ENCODE data around the gene DCAF8.

DNA sequence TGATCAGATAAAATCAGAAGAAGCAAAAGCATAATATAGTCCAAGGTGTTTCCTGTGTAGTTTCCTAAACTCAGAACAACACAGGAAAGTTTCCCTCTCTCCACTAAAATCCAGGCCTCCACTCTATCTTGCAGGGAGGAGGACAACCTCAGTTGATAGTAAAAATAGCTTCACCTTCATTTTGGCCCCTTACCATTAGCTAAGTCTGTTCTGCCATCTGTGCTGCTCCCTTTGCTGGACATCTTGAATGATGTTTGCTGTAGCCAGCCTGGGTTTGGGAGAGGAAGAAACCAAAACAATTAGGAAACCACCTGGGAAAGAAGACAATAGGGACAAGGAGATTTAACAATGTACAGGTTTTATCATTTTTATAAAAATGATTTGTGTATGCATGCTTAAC is 18.6 kb downstream of the DCAF8 start:
- TF ChIP-seq, protein P1, sequence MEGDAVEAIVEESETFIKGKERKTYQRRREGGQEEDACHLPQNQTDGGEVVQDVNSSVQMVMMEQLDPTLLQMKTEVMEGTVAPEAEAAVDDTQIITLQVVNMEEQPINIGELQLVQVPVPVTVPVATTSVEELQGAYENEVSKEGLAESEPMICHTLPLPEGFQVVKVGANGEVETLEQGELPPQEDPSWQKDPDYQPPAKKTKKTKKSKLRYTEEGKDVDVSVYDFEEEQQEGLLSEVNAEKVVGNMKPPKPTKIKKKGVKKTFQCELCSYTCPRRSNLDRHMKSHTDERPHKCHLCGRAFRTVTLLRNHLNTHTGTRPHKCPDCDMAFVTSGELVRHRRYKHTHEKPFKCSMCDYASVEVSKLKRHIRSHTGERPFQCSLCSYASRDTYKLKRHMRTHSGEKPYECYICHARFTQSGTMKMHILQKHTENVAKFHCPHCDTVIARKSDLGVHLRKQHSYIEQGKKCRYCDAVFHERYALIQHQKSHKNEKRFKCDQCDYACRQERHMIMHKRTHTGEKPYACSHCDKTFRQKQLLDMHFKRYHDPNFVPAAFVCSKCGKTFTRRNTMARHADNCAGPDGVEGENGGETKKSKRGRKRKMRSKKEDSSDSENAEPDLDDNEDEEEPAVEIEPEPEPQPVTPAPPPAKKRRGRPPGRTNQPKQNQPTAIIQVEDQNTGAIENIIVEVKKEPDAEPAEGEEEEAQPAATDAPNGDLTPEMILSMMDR (IDR thresholded peaks at IDR 0.05; ENCODE audit: insufficient read depth, low read length) = no peak
- no peak for TF ChIP-seq REST (IDR thresholded peaks at IDR 0.05; ENCODE audit: insufficient replicate concordance, low read depth)
- no peak for TF ChIP-seq POLR2AphosphoS5 (IDR thresholded peaks at IDR 0.05; ENCODE audit: low read depth)
- TF ChIP-seq GABPA (IDR thresholded peaks at IDR 0.05; ENCODE audit: low read depth) = no peak

Data from HL-60 (cell line).